Erythroblast (primary cell): ENCODE data around the gene LAYN.

ENCODE experiments used
- GATA1 ChIP-seq: IDR thresholded peaks from 2 replicates; pipeline ENCODE4 v1.6.1; 2011; ENCODE audit warnings: low read depth, mild to moderate bottlenecking, control low read depth, low read length, moderate library complexity
- POLR2A ChIP-seq: IDR thresholded peaks from 2 replicates; pipeline ENCODE4 v1.6.1; 2011; ENCODE audit warnings: mild to moderate bottlenecking, low read length

GRCh38 chr11:111510311-111510710 lies 30.2 kb upstream of the LAYN start:
- TF ChIP-seq POLR2A = no peak
- TF ChIP-seq GATA1 = no peak
